ENCODE results near the gene DCTN3.
"Not testable (repeated sequence)": the region's sequence is repeated elsewhere in the genome, so short reads cannot be mapped to it uniquely, and the experiment has no call there.

DNA sequence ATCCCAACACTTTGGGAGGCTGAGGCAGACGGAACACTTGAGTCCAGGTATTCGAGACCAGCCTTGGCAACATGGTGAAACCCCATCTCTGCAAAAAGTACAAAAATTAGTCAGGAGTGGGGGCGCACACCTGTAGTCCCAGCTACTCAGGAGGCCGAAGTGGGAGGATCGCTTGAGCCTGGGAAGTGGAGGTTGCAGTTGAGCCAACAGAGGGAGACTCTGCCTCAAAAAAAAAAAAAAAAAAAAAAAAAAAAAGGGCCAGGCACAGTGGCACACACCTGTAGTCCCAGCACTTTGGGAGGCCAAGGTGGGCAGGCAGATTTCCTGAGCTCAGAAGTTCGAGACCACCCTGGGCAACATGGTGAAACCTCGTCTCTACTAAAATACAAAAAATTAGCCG is 19.0 kb upstream of the DCTN3 start:
- not testable (repeated sequence) for TF ChIP-seq CTCF (IDR thresholded peaks at IDR 0.05); POLR2AphosphoS5 (IDR thresholded peaks at IDR 0.05; ENCODE audit: insufficient read depth in 1 of 2, low read depth in 1 of 2)

Data from vagina (tissue), 2 donors.